HFF-Myc (cell line): ENCODE measurements around the gene PANK2.

Experiments used
- DNase-seq: peaks from one replicate; pipeline ENCODE4 v3.0.0-alpha.2; 2011; ENCODE audit warnings: low read depth; ENCODE audit errors: extremely low read depth
- H3K4me3 ChIP-seq: replicated peaks from 2 replicates; pipeline ENCODE4 v1.5.1; 2011; ENCODE audit warnings: low read depth, mild to moderate bottlenecking, control low read depth, low read length
- TF ChIP-seq, protein P1 (sequence below): IDR thresholded peaks from 2 replicates; pipeline ENCODE4 v1.5.1; 2012; ENCODE audit warnings: mild to moderate bottlenecking, low read depth, low read length, control low read depth; ENCODE audit errors: missing control alignments

PANK2 gene

GRCh38 chr20:3976511-3976910 is 87.3 kb downstream of the PANK2 start:
- no peak overlapping the region for H3K4me3 ChIP-seq
- no peak for DNase-seq
- TF ChIP-seq, protein P1, sequence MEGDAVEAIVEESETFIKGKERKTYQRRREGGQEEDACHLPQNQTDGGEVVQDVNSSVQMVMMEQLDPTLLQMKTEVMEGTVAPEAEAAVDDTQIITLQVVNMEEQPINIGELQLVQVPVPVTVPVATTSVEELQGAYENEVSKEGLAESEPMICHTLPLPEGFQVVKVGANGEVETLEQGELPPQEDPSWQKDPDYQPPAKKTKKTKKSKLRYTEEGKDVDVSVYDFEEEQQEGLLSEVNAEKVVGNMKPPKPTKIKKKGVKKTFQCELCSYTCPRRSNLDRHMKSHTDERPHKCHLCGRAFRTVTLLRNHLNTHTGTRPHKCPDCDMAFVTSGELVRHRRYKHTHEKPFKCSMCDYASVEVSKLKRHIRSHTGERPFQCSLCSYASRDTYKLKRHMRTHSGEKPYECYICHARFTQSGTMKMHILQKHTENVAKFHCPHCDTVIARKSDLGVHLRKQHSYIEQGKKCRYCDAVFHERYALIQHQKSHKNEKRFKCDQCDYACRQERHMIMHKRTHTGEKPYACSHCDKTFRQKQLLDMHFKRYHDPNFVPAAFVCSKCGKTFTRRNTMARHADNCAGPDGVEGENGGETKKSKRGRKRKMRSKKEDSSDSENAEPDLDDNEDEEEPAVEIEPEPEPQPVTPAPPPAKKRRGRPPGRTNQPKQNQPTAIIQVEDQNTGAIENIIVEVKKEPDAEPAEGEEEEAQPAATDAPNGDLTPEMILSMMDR, result no peak
